Fibroblast of pulmonary artery (primary cell): ENCODE data around the gene HAGHL.

Experiments
- DNase-seq: peaks from one replicate; pipeline ENCODE4 v3.0.0-alpha.2; 2010; ENCODE audit warnings: low read depth
- H3K4me3 ChIP-seq: replicated peaks from 2 replicates; pipeline ENCODE4 v1.5.1; 2011; ENCODE audit warnings: low read depth, mild to moderate bottlenecking, control low read depth, low read length, moderate library complexity
- TF ChIP-seq, protein P1 (sequence below): IDR thresholded peaks from 2 replicates; pipeline ENCODE4 v1.5.1; 2011; ENCODE audit warnings: mild to moderate bottlenecking, control low read depth, low read length, inconsistent platforms; ENCODE audit errors: missing control alignments

HAGHL gene

DNA sequence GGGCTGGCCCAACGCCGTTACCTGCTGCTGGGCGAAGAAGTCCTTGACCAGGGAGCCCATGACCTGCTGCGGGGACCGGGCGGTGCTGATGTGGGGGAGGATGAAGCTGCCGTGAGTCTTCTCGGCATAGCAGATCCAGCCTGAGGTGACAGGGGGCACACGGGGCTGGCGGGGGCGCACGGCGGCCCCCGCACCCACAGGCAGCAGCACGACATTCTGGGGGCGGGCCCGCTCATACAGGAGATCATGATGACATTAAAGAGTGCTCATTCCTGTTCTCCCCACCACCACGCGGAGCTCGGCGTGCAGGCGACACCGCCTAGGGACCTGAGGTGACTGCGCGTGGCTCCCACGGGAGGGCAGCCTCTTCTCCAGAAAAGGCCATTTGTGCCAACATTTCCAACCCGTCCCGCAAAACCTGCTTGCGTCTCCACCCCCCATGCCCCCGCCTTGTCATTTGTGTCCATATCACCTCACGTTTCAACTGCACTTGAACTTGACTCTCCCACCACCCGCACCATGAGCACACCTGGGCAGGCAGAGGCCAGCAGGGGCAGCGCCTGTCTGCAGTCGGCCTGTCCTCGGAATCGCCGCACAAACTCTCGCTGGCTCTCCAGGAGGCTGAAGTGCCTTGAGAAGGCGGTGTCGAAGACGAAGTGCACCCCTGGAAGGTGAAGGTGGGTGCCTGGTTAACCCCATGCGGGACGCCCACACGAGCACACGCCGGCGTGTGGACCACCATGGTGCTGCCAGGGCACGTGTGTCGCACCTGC is 7.5 kb downstream of the HAGHL start:
- TF ChIP-seq, protein P1, sequence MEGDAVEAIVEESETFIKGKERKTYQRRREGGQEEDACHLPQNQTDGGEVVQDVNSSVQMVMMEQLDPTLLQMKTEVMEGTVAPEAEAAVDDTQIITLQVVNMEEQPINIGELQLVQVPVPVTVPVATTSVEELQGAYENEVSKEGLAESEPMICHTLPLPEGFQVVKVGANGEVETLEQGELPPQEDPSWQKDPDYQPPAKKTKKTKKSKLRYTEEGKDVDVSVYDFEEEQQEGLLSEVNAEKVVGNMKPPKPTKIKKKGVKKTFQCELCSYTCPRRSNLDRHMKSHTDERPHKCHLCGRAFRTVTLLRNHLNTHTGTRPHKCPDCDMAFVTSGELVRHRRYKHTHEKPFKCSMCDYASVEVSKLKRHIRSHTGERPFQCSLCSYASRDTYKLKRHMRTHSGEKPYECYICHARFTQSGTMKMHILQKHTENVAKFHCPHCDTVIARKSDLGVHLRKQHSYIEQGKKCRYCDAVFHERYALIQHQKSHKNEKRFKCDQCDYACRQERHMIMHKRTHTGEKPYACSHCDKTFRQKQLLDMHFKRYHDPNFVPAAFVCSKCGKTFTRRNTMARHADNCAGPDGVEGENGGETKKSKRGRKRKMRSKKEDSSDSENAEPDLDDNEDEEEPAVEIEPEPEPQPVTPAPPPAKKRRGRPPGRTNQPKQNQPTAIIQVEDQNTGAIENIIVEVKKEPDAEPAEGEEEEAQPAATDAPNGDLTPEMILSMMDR, result no peak
- no peak overlapping the region for H3K4me3 ChIP-seq
- no peak for DNase-seq

DNA sequence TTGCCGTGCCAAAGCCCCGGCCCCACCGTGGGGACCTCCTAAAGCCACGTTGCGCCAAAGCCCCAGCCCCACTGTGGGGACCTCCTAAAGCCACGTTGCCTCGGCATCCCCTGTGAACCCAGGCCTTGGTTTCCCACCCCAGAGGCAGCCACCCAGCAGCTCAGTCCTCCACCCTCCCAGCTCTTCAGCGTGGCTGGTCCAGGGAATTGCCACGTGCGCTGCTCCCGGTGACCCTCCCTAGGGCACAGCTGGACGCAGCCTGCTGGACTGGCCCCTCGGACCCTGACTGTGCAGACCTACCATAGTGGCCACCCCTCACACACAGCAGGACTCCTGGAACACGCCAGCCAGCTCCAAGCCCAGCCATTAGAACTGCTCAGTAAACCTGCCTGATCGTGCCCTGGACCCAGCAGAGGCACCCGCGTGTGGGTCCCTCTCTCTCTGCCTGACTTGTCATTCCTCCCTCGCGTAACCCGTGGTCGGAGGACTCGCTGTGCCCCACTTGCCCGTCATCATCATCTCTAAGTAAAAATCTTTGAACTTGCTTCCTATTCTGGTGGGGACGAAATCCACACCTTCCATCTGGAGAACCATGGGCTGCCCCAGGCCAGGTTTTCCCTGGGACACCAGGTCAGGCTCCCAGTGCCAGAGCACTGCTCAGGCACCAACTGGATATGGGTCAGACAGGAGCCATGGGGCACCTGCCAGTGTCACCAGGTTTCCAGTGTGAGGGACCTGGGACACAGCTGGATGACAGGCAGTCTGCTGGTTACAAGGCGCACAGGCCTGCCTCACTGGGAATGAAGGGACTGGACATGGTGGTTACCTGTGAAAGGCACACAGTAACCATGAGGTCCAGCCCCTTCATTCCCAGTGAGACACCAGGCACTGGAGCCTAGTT is 8.3 kb downstream of the HAGHL start:
- TF ChIP-seq, protein P1, result no peak
- no peak overlapping the region for H3K4me3 ChIP-seq

DNA sequence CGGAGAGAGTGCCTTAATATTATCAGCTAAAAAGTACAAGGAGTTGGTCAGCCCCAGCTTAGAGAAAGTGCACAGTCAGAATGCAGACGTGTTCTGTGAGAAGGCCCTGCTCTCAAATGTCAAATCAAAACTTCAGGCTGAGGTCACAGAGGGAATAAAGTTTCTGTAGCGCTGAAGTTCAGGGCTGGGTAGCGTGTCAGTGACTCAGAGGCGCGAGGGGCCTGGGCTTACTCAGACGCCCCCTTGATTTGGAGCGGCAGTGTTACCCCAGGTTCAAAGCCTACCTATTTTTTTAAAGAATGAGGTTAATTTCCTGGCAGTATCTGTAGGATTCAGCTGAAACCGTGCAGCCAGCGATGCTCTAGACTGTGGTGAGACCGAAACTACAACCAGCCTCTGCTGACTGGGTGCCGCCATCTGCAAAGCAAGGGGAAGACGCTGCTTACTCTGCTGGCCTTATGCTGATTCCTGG is 9.1 kb downstream of the HAGHL start:
- TF ChIP-seq, protein P1, result no peak
- DNase-seq, result no peak
- no peak overlapping the region for H3K4me3 ChIP-seq

More for the DNA sequence above, 8.3 kb downstream of the HAGHL start:
- no peak for DNase-seq

DNA sequence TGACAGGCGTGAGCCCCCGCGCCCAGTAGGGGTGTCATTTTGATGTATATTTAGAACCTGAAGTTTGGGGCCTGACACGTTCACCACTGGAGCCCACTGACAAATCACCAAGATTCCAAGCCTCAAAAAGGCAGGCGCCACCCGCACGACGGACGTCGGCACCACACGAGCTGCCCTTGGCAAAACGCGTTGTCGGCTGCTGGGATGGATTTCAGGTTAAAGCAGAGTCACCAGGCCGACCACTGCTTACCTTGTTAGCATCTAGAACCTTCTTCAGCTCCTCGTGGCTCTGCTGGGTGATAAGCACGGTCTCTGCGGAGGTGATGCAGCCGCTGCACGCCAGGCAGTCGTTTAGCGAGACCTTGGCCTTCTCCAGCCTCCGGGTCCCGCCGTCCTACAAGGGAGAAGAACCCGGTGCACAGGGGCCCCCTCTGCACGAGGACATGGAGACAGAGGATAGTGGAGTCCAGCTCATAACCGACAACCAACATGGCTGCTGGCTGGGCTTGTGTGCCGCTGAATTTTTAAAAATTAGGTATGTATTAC is 10.1 kb downstream of the HAGHL start:
- TF ChIP-seq, protein P1, result no peak
- DNase-seq, result no peak
- no peak overlapping the region for H3K4me3 ChIP-seq

GRCh38 chr16:739560-740458 is 12.9 kb downstream of the HAGHL start:
- H3K4me3 ChIP-seq, result peak overlapping the region; percentile 84
- DNase-seq, result no peak
- TF ChIP-seq, protein P1, result no peak

DNA sequence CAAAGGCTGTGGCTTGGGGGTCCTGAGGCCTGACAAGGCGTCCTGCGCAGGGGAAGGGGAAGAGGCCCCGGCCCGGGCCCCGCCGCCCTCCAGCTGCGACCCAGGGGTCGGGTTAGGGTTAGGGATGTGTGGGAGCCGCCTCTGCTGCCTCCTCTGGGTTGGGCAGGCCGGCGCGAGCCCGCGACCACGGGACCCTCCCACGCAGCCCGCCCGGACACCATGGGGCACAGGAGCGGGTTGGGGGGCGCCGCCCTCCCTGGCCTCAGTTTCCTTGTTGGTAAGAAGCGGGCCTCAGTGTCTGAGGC is 13.5 kb downstream of the HAGHL start:
- no peak for DNase-seq
- H3K4me3 ChIP-seq, result peak overlapping the region; percentile 84
- TF ChIP-seq, protein P1, result no peak
